SK-N-SH (cell line): Measurements from ENCODE around the gene CDH23. TPM values are rescaled to one million over a fixed set of nuclear protein-coding genes. Genes with fewer than 3 reads are reported as not detected.

Source experiments
- CTCF ChIA-PET: fragments of 300-600, 350-600 bp; formaldehyde crosslinking; extraction: SDS; loops from one replicate; lab custom pipeline; 2021; lab: Yijun Ruan, JAX
- POLR2A ChIA-PET: fragments of 350-600 bp; sonication (Branson Sonifier 250); formaldehyde crosslinking; extraction: SDS; loops from one replicate; lab custom pipeline; 2020; ENCODE audit warnings: antibody characterized with exemption, inconsistent platforms; lab: Yijun Ruan, JAX
- DNase-seq: peaks from one replicate; pipeline ENCODE4 v3.0.0; 2012
- H2AFZ ChIP-seq: fragments of 200-600 bp; sonication (generic); 2 replicates; pipeline ENCODE4 v1.8.1; 2016; ENCODE audit warnings: antibody characterized with exemption, mild to moderate bottlenecking, low read depth
- H3F3A ChIP-seq: fragments of 200-600 bp; sonication (generic); replicated peaks from 2 replicates; pipeline ENCODE3; 2016; ENCODE audit warnings: antibody characterized with exemption, mild to moderate bottlenecking; ENCODE audit not compliant: insufficient read depth
- H3K27ac ChIP-seq, 2 experiments: fragments of 200-500 bp in 1 of 2; fragments of 200-600 bp in 1 of 2; sonication (Bioruptor generic) in 1 of 2; sonication (generic), shearing (Covaris generic) in 1 of 2; 2 replicates each; pipeline versions ENCODE4 v1.5.1 to v1.6.1; 2014 to 2016; ENCODE audit warnings: low read depth in 2 of 2, inconsistent platforms in 1 of 2, low read length in 1 of 2, mild to moderate bottlenecking in 1 of 2, mixed read lengths in 1 of 2
- H3K27me3 ChIP-seq: fragments of 200-600 bp; sonication (generic), shearing (Covaris generic); 2 replicates; pipeline ENCODE4 v1.6.1; 2016; ENCODE audit warnings: mixed run types; ENCODE audit not compliant: insufficient read depth
- H3K36me3 ChIP-seq, 2 experiments: fragments of 200-500 bp in 1 of 2; fragments of 200-600 bp in 1 of 2; sonication (Bioruptor generic) in 1 of 2; sonication (generic) in 1 of 2; replicated peaks in 1 of 2; 2 replicates each; pipeline versions ENCODE3 to v1.5.1; 2014 to 2016; ENCODE audit warnings: low read length in 1 of 2, mild to moderate bottlenecking in 1 of 2; ENCODE audit not compliant: insufficient read depth in 2 of 2, control insufficient read depth in 1 of 2
- H3K4me1 ChIP-seq, 2 experiments: fragments of 200-500 bp in 1 of 2; fragments of 200-600 bp in 1 of 2; sonication (Bioruptor generic) in 1 of 2; sonication (generic), shearing (Covaris generic) in 1 of 2; 2 replicates each; pipeline versions ENCODE4 v1.5.1 to v1.6.1; 2014 to 2016; ENCODE audit warnings: low read depth in 1 of 2, low read length in 1 of 2, mixed run types in 1 of 2; ENCODE audit not compliant: insufficient read depth in 2 of 2, control insufficient read depth in 1 of 2
- H3K4me2 ChIP-seq: fragments of 200-600 bp; sonication (generic), shearing (Covaris generic); 2 replicates; pipeline ENCODE4 v1.6.1; 2017; ENCODE audit warnings: mixed run types
- H3K4me3 ChIP-seq, 2 experiments: fragments of 200-500 bp in 1 of 2; fragments of 200-600 bp in 1 of 2; sonication (Bioruptor generic) in 1 of 2; sonication (generic), shearing (Covaris generic) in 1 of 2; 2 replicates each; pipeline versions ENCODE4 v1.5.1 to v1.8.1; 2014 to 2016; ENCODE audit warnings: low read depth in 2 of 2, inconsistent platforms in 1 of 2, low read length in 1 of 2, mild to moderate bottlenecking in 1 of 2, mixed read lengths in 1 of 2, moderate library complexity in 1 of 2
- H3K79me2 ChIP-seq: fragments of 200-600 bp; sonication (generic); 2 replicates; pipeline ENCODE4 v1.8.1; 2017; ENCODE audit warnings: mild to moderate bottlenecking; ENCODE audit not compliant: insufficient read depth
- H3K9ac ChIP-seq: fragments of 200-600 bp; sonication (generic); 2 replicates; pipeline ENCODE4 v1.6.1; 2017; ENCODE audit warnings: mixed run types
- H3K9me2 ChIP-seq: fragments of 200-600 bp; sonication (generic); 2 replicates; pipeline ENCODE4 v1.6.1; 2017; ENCODE audit warnings: mixed run types
- H3K9me3 ChIP-seq: fragments of 200-600 bp; sonication (generic); 2 replicates; pipeline ENCODE4 v1.6.1; 2017; ENCODE audit warnings: mixed run types, mild to moderate bottlenecking, moderate library complexity
- H4K20me1 ChIP-seq: fragments of 200-600 bp; sonication (generic); 2 replicates; pipeline ENCODE4 v1.6.1; 2017; ENCODE audit warnings: mild to moderate bottlenecking, mixed run types; ENCODE audit not compliant: insufficient read depth
- CHD2 ChIP-seq: fragments of 150-350 bp; IDR thresholded peaks from 2 replicates; pipeline ENCODE4 v1.6.1; 2018; ENCODE audit warnings: low read length; ENCODE audit not compliant: partially characterized antibody
- ELF1 ChIP-seq: IDR thresholded peaks from 2 replicates; pipeline ENCODE4 v1.4.0; 2012
- EP300 ChIP-seq, 2 experiments: IDR thresholded peaks; 2 replicates each; pipeline versions ENCODE4 v1.4.0 to v1.6.1; 2012; ENCODE audit warnings: borderline replicate concordance in 1 of 2, low read depth in 1 of 2, low read length in 1 of 2
- EZH2phosphoT487 ChIP-seq: fragments of 200-600 bp; sonication (generic); IDR thresholded peaks from 2 replicates; pipeline ENCODE4 v1.6.1; 2017; ENCODE audit warnings: low read depth, mixed run types, mild to moderate bottlenecking, antibody characterized with exemption, moderate library complexity, borderline replicate concordance
- FOSL2 ChIP-seq: IDR thresholded peaks from 2 replicates; pipeline ENCODE4 v1.4.0; 2012; ENCODE audit warnings: low read depth, mild to moderate bottlenecking, moderate library complexity, borderline replicate concordance
- FOXM1 ChIP-seq: IDR thresholded peaks from 2 replicates; pipeline ENCODE4 v1.4.0; 2012; ENCODE audit warnings: low read depth, mild to moderate bottlenecking
- MEF2A ChIP-seq: IDR thresholded peaks from 2 replicates; pipeline ENCODE4 v1.4.0; 2012; ENCODE audit warnings: low read depth, borderline replicate concordance
- NFIC ChIP-seq: IDR thresholded peaks from 2 replicates; pipeline ENCODE4 v1.4.0; 2012; ENCODE audit warnings: borderline replicate concordance
- NRF1 ChIP-seq: IDR thresholded peaks from 2 replicates; pipeline ENCODE4 v1.6.1; 2012; ENCODE audit warnings: low read depth, mild to moderate bottlenecking, low read length
- POLR2AphosphoS5 ChIP-seq: IDR thresholded peaks from 2 replicates; pipeline ENCODE4 v1.6.1; 2012; ENCODE audit warnings: low read depth, low read length
- RCOR1 ChIP-seq: fragments of 150-350 bp; IDR thresholded peaks from 2 replicates; pipeline ENCODE4 v1.6.1; 2017; ENCODE audit warnings: antibody characterized with exemption, low read length
- RFX5 ChIP-seq: IDR thresholded peaks from 2 replicates; pipeline ENCODE4 v1.6.1; 2012; ENCODE audit warnings: mild to moderate bottlenecking, improper control_type of control experiment, low read length
- SMC3 ChIP-seq: IDR thresholded peaks from 2 replicates; pipeline ENCODE4 v1.6.1; 2012; ENCODE audit warnings: low read depth, low read length, improper control_type of control experiment
- TAF1 ChIP-seq: IDR thresholded peaks from 2 replicates; pipeline ENCODE4 v1.6.1; 2012; ENCODE audit warnings: low read depth, mild to moderate bottlenecking, low read length, moderate library complexity, borderline replicate concordance
- TCF12 ChIP-seq: IDR thresholded peaks from 2 replicates; pipeline ENCODE4 v1.4.0; 2012
- WGBS: methylation state at CpG from one replicate; pipeline ENCODE4 v1.1.6; 2017; ENCODE audit warnings: low lambda C conversion rate; 5-methylcytosine and 5-hydroxymethylcytosine counted together
- polyA plus RNA-seq, 3 experiments: library from polyadenylated mRNA; depleted of rRNA; stranded (reverse); fragments of >200 nt; gene quantifications; 2 replicates each; pipeline ENCODE4 v1.2.3, GENCODE V29; 2012
- TF ChIP-seq, protein P1 (sequence below): IDR thresholded peaks from 2 replicates; pipeline ENCODE4 v1.4.0; 2012; ENCODE audit warnings: low read depth, borderline replicate concordance
- TF ChIP-seq, protein P2 (sequence below): IDR thresholded peaks from 2 replicates; pipeline ENCODE4 v1.4.0; 2012; ENCODE audit warnings: low read depth, borderline replicate concordance
- TF ChIP-seq, protein P3 (sequence below): fragments of 150-350 bp; IDR thresholded peaks from 2 replicates; pipeline ENCODE4 v1.6.1; 2016; ENCODE audit warnings: mild to moderate bottlenecking, low read depth, low read length
- TF ChIP-seq, protein P4 (sequence below): fragments of 150-350 bp; IDR thresholded peaks from 2 replicates; pipeline ENCODE4 v1.6.1; 2017; ENCODE audit warnings: antibody characterized with exemption, low read length, low read depth, borderline replicate concordance
- TF ChIP-seq, protein P5 (sequence below): IDR thresholded peaks from 2 replicates; pipeline ENCODE4 v1.4.0; 2012; ENCODE audit warnings: low read depth

Gene CDH23
- polyA plus RNA-seq, 1 of the 3 experiments (the other 2 are of a cell fraction) = 0.03 TPM

DNA sequence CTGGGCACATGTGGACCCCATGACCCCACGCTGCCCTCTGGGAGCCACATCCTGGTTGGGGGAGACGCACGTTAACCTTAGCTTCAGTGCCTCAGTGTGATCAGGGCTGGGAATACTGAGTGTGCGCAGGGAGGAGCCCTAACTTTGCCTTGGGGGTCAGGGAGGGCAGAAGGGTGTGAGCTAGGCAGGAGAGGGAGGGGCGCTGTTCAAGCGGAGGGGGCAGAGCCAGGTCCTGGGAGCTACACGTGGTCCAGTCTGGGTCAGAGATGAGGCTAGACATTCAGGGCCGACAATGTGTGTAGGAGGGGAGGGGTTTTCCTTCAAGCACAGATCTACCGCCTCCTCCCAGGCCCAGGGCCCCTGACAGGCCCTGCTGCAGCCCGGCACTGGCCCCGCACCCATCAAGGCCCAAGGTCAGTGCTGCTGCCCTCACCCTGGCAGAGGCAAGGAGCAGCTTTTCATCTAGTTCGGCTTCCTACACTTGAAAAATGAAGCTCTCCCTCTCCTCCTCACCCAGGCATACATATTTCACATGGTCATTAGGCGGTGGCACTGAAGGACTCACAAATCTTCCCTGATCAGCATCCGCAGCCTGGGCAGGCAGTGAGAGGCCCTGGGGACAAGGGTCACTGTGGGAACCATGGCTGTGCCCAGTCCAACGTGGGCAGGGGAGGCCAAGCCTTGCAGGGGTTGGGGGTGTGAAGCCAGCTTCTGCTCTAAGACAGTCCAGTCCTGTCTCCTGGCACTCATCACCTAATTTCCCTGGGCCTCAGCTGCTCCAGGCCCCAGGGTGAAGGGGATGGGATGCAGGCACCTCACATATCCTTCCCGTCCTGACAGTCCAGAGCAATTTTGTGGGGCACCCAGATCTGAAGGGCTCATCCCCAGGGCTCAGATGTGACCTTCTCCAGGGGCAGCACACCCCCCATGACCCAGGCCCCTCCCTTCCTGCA lies 275.6 kb downstream of the CDH23 start:
- Histone ChIP-seq H3K4me1 (peaks cover 0 to 2% of the 10 kb centered on the region in 2 experiments; a peak in 1 of 4 replicates), H3K27me3 (0 out of 2 replicates have a peak, but pooled peaks cover 2% of the 10 kb centered on the region), H2AFZ (no peak overlapping the region), H3K9me3 (no peaks in the 10 kb centered on the region), H3K4me3 (no peak overlapping the region), H3K9ac (no peak overlapping the region)
- CTCF ChIA-PET = interaction anchor here (0.9 to 4.6 kb wide), 7 partner anchors 7 to 353 kb away, joined by 3 to 20 read pairs (median 3); partner anchors contain the start of gene VSIR
- no peak for DNase-seq
- TF ChIP-seq MEF2A (no peak), TCF12 (no peak), TAF1 (no peak), RCOR1 (no peak), FOXM1 (no peak), RFX5 (no peak), SMC3 (no peak)
- TF ChIP-seq, all 33 proteins: peak for 0
- no peaks in the 10 kb centered on the region for H4K20me1 ChIP-seq
- no peak overlapping the region for H3K27ac ChIP-seq
- H3K79me2 ChIP-seq = no peaks in the 10 kb centered on the region
- H3K36me3 ChIP-seq = no peaks in the 10 kb centered on the region
- WGBS = 72% methylated on average over 13 of the region's 16 CpGs
- H3F3A ChIP-seq = no peaks in the 10 kb centered on the region
- H3K4me2 ChIP-seq = no peak overlapping the region
- H3K9me2 ChIP-seq = no peaks in the 10 kb centered on the region
- POLR2A ChIA-PET = no interaction called here

DNA sequence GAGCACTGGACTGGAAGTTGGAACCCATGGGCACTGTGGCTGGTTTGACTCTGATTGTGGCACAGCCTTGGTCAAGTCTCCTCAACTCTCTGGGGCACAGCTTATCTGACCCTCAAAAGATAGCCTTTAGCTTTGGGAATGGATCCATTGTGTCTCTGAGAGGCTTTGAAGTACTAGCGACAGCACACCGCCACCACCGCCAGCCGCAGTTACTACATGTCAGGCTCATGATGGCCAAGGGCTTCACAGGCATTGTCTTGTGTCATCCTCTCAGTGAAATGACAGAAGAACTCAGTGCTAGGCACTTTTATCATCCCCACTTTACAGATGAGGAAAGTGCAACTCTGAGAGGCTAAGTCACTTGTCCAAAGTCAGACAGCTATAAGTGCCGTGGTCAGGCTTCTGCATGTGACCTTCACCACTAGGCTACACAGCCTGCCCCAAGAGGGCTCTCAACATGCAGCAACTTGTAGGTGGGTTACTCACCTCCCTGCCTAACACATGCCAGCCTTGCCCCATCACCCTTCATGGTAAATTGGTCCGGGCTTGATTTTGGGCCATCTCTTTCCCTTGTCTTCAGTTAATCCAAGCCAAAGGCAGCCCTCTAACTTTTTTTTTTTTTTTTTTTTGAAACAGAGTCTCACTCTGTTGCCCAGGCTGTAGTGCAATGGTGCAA lies 278.7 kb downstream of the CDH23 start:
- Histone ChIP-seq H3K27me3 (peaks cover 18% of the 10 kb centered on the region; the same call in 1 of the 2 replicates), H3K4me1 (peaks cover 0 to 2% of the 10 kb centered on the region in 2 experiments; a peak in 1 of 4 replicates), H3K9me2 (no peaks in the 10 kb centered on the region), H3K27ac (no peak overlapping the region), H3F3A (no peaks in the 10 kb centered on the region), H2AFZ (no peak overlapping the region), H4K20me1 (no peaks in the 10 kb centered on the region), H3K4me2 (no peak overlapping the region), H3K9ac (no peak overlapping the region), H3K4me3 (no peak overlapping the region), H3K36me3 (no peaks in the 10 kb centered on the region), H3K79me2 (no peaks in the 10 kb centered on the region), H3K9me3 (no peaks in the 10 kb centered on the region)
- no peak for DNase-seq
- CTCF ChIA-PET = interaction anchor here (0.9 to 4.6 kb wide), 3 partner anchors 21 to 291 kb away, joined by 3 to 20 read pairs (median 6); no protein-coding TSS in a partner anchor
- POLR2A ChIA-PET = no interaction called here
- WGBS = 77% methylated on average over 6 of the region's 6 CpGs
- TF ChIP-seq FOSL2 (no peak), ELF1 (no peak), FOXM1 (no peak), POLR2AphosphoS5 (no peak), TCF12 (no peak), CHD2 (no peak), EP300 (IDR thresholded peaks at IDR 0.05; ENCODE audit: borderline replicate concordance in 1 of 2, low read depth in 1 of 2, low read length in 1 of 2) (no peak), NFIC (no peak), EZH2phosphoT487 (no peak), NRF1 (no peak), TAF1 (no peak), SMC3 (no peak)
- TF ChIP-seq, protein P1, sequence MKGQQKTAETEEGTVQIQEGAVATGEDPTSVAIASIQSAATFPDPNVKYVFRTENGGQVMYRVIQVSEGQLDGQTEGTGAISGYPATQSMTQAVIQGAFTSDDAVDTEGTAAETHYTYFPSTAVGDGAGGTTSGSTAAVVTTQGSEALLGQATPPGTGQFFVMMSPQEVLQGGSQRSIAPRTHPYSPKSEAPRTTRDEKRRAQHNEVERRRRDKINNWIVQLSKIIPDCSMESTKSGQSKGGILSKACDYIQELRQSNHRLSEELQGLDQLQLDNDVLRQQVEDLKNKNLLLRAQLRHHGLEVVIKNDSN = no peak
- TF ChIP-seq, protein P2, sequence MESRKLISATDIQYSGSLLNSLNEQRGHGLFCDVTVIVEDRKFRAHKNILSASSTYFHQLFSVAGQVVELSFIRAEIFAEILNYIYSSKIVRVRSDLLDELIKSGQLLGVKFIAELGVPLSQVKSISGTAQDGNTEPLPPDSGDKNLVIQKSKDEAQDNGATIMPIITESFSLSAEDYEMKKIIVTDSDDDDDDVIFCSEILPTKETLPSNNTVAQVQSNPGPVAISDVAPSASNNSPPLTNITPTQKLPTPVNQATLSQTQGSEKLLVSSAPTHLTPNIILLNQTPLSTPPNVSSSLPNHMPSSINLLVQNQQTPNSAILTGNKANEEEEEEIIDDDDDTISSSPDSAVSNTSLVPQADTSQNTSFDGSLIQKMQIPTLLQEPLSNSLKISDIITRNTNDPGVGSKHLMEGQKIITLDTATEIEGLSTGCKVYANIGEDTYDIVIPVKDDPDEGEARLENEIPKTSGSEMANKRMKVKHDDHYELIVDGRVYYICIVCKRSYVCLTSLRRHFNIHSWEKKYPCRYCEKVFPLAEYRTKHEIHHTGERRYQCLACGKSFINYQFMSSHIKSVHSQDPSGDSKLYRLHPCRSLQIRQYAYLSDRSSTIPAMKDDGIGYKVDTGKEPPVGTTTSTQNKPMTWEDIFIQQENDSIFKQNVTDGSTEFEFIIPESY = no peak
- TF ChIP-seq, protein P3, sequence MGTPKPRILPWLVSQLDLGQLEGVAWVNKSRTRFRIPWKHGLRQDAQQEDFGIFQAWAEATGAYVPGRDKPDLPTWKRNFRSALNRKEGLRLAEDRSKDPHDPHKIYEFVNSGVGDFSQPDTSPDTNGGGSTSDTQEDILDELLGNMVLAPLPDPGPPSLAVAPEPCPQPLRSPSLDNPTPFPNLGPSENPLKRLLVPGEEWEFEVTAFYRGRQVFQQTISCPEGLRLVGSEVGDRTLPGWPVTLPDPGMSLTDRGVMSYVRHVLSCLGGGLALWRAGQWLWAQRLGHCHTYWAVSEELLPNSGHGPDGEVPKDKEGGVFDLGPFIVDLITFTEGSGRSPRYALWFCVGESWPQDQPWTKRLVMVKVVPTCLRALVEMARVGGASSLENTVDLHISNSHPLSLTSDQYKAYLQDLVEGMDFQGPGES = no peak
- TF ChIP-seq, protein P4, sequence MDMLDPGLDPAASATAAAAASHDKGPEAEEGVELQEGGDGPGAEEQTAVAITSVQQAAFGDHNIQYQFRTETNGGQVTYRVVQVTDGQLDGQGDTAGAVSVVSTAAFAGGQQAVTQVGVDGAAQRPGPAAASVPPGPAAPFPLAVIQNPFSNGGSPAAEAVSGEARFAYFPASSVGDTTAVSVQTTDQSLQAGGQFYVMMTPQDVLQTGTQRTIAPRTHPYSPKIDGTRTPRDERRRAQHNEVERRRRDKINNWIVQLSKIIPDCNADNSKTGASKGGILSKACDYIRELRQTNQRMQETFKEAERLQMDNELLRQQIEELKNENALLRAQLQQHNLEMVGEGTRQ = no peak
- TF ChIP-seq, protein P5, sequence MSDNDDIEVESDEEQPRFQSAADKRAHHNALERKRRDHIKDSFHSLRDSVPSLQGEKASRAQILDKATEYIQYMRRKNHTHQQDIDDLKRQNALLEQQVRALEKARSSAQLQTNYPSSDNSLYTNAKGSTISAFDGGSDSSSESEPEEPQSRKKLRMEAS = no peak
